ENCODE results near the gene TEX13A. TPM values are rescaled to one million over a fixed set of nuclear protein-coding genes. Genes with fewer than 3 reads are reported as not detected.

TEX13A gene, protein sequence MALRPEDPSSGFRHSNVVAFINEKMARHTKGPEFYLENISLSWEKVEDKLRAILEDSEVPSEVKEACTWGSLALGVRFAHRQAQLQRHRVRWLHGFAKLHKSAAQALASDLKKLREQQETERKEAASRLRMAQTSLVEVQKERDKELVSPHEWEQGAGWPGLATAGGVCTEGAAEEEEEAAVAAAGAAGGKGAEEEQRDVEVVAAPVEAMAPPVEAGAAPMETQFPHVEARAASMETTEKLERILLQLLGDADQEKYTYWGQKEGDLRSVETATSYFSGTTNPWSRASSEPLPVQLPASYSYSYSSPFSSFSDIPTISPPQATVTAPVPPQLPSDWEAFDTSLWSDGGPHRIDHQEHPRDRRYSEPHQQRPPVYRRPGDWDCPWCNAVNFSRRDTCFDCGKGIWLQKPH
- total RNA-seq, result not detected in 2 replicates
- not detected in 2 replicates for polyA plus RNA-seq

DNA sequence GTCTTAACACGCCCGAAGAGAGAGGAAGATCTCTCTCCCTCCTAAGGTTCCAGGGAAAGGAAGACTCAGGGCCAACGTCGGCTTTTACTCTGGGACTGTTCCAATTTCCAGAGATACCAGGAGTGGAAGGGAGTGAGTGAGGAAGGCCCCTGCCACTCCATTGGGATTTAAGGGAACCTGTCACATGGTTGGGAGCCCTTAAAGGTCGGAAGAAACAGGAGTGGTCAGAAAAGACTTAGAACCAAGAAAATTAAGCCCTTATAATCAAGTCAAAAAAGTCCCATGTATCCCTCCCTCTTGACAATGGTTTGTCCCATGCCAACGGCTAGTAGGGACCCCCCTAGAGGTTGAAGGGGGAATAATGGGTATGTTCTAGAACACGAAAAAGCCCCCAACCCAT, at the start of gene TEX13A:
TEX13A (minus strand) TSS at position 59 of the 400 bp plus-strand sequence. CDS start 297 bp downstream, outside the sequence.
- Histone ChIP-seq H3K27ac (no peak within 1 kb of the TSS), H3K36me3 (no peaks in the 10 kb centered on the region), H3K4me1 (ENCODE audit: low read depth) (no peaks in the 10 kb centered on the region), H3K27me3 (no peaks in the 10 kb centered on the region), H3K4me3 (no peak within 1 kb of the TSS), H3K9me3 (ENCODE audit: low read depth) (no peaks in the 10 kb centered on the region)
- no peak for DNase-seq (ENCODE audit: low read depth in 1 of 2, low spot score in 1 of 2)
- TF ChIP-seq, protein P1, sequence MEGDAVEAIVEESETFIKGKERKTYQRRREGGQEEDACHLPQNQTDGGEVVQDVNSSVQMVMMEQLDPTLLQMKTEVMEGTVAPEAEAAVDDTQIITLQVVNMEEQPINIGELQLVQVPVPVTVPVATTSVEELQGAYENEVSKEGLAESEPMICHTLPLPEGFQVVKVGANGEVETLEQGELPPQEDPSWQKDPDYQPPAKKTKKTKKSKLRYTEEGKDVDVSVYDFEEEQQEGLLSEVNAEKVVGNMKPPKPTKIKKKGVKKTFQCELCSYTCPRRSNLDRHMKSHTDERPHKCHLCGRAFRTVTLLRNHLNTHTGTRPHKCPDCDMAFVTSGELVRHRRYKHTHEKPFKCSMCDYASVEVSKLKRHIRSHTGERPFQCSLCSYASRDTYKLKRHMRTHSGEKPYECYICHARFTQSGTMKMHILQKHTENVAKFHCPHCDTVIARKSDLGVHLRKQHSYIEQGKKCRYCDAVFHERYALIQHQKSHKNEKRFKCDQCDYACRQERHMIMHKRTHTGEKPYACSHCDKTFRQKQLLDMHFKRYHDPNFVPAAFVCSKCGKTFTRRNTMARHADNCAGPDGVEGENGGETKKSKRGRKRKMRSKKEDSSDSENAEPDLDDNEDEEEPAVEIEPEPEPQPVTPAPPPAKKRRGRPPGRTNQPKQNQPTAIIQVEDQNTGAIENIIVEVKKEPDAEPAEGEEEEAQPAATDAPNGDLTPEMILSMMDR (IDR thresholded peaks at IDR 0.05; ENCODE audit: low read depth, low read length), result no peak

DNA sequence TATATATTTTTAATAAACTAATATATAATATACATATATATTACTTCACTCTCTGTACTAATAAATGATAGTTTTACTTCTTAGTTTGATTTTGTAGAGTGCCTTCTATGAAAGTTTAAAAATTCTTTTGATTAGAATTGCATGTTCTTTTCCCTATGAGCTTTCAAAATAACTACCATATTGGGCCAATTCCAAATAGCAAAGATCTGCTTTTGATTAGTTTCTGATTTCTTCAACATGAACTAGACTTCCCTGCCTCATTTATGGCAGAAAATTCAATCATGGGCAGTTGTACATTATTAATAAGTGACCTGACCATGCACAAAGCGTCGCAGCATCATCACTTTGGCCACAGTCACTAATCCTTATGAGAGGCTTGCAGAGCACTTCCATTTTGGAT, 48.9 kb upstream of the TEX13A start:
- H3K27me3 ChIP-seq, result no peaks in the 10 kb centered on the region
- H3K4me3 ChIP-seq, result no peak overlapping the region
- H3K9me3 ChIP-seq (ENCODE audit: low read depth), result no peaks in the 10 kb centered on the region
- no peaks in the 10 kb centered on the region for H3K4me1 ChIP-seq (ENCODE audit: low read depth)
- DNase-seq (ENCODE audit: low read depth in 1 of 2, low spot score in 1 of 2), result no peak
- TF ChIP-seq, protein P1 (IDR thresholded peaks at IDR 0.05; ENCODE audit: low read depth, low read length), result no peak
- no peaks in the 10 kb centered on the region for H3K36me3 ChIP-seq
- no peak overlapping the region for H3K27ac ChIP-seq

DNA sequence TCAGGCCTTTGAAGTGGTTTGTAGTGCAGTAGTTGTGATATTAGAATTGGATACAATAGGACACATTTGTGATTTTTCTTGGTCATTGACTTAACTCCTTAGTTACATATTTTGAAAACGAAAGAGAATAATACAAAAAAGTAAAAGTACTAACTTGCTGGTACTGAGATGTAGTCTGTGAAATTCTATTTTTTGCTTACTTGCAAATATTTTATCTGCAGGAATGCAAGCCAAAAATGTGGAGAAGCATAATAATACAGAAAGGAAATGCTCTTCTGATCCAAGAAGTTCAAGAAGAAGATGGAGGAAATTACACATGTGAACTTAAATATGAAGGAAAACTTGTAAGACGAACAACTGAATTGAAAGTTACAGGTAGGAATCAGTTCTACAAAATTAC, 46.7 kb upstream of the TEX13A start:
- Histone ChIP-seq H3K36me3 (no peaks in the 10 kb centered on the region), H3K27me3 (no peaks in the 10 kb centered on the region), H3K9me3 (ENCODE audit: low read depth) (no peaks in the 10 kb centered on the region), H3K4me3 (no peak overlapping the region), H3K27ac (no peak overlapping the region), H3K4me1 (ENCODE audit: low read depth) (no peaks in the 10 kb centered on the region)
- DNase-seq (ENCODE audit: low read depth in 1 of 2, low spot score in 1 of 2), result peak in 1 of 2 donors; percentile 2
- TF ChIP-seq, protein P1 (IDR thresholded peaks at IDR 0.05; ENCODE audit: low read depth, low read length), result no peak

DNA sequence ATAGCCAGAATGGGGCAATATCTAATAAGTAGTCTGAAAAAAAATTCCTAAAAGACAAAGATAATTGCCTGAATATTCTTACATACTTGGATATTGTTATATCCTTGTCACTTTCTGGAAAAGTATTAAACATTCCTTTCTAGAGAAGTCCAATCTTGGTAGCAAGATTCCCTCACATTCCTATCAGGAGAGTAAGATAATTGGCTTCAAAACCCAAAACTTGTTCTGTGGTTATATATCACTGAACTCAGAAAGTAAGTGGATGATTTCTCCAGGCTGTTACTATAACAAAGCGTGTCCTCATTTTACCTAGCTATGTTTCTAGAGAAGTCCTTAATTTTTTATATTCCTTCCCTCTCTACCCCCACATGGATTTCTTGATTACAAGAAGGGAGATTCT, 46.0 kb upstream of the TEX13A start:
- Histone ChIP-seq H3K36me3 (no peaks in the 10 kb centered on the region), H3K4me1 (ENCODE audit: low read depth) (no peaks in the 10 kb centered on the region), H3K4me3 (no peak overlapping the region), H3K27me3 (no peaks in the 10 kb centered on the region), H3K27ac (no peak overlapping the region), H3K9me3 (ENCODE audit: low read depth) (no peaks in the 10 kb centered on the region)
- TF ChIP-seq, protein P1 (IDR thresholded peaks at IDR 0.05; ENCODE audit: low read depth, low read length), result no peak
- peak in 1 of 2 donors; percentile 15 for DNase-seq (ENCODE audit: low read depth in 1 of 2, low spot score in 1 of 2)

DNA sequence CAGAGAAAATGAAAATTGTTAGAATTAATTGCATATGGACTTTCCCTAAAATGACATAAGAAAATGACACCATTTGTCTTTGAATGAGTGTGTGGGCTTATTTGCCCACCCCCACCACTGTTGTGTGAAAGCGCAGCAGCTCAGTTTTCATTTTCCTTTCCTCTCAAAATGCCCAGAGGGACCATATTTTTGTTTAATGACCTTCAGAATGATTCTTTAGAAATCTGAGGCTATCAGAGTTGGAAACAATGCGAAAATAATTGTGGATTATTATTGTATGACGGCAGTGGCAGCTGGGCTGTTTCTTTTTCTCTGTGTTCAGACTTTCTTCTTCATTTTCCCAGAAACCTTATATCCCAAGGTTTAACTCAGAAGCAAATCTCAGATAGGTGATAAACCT, 44.6 kb upstream of the TEX13A start:
- Histone ChIP-seq H3K4me1 (ENCODE audit: low read depth) (no peaks in the 10 kb centered on the region), H3K27ac (no peak overlapping the region), H3K36me3 (no peaks in the 10 kb centered on the region), H3K27me3 (no peaks in the 10 kb centered on the region), H3K4me3 (no peak overlapping the region), H3K9me3 (ENCODE audit: low read depth) (no peaks in the 10 kb centered on the region)
- TF ChIP-seq, protein P1 (IDR thresholded peaks at IDR 0.05; ENCODE audit: low read depth, low read length), result no peak
- DNase-seq (ENCODE audit: low read depth in 1 of 2, low spot score in 1 of 2), result no peak

All from cardiac muscle cell (in vitro differentiated cells and primary cell).